Transverse colon (tissue), 3 donors: Measurements from ENCODE around the gene GPC6.

Experiments
- CTCF ChIP-seq, 5 experiments: fragments of 200-600 bp in 3 of 5; fragments of 450-650 bp in 2 of 5; sonication (generic) in 3 of 5; IDR thresholded peaks; 1 replicate in 2 of 5; 2 replicates in 3 of 5; pipeline ENCODE4 v1.5.1; 2016 to 2017; ENCODE audit warnings: antibody characterized with exemption in 5 of 5, inconsistent platforms in 3 of 5, mild to moderate bottlenecking in 2 of 5, moderate library complexity in 1 of 5
- EP300 ChIP-seq: sonication (generic); formaldehyde crosslinking; IDR thresholded peaks from one replicate; pipeline ENCODE4 v1.6.1; 2017; ENCODE audit warnings: antibody characterized with exemption, low read depth
- POLR2A ChIP-seq: fragments of 450-650 bp; IDR thresholded peaks from one replicate; pipeline ENCODE4 v1.6.1; 2016; ENCODE audit warnings: antibody characterized with exemption, mild to moderate bottlenecking, moderate library complexity

GRCh38 chr13:93259527-93260080, 33.0 kb downstream of the GPC6 start:
- TF ChIP-seq CTCF (IDR thresholded peaks at IDR 0.05) (no peak), POLR2A (no peak), EP300 (no peak)
